ENCODE data around the gene MDM1.

The MDM1 gene

DNA sequence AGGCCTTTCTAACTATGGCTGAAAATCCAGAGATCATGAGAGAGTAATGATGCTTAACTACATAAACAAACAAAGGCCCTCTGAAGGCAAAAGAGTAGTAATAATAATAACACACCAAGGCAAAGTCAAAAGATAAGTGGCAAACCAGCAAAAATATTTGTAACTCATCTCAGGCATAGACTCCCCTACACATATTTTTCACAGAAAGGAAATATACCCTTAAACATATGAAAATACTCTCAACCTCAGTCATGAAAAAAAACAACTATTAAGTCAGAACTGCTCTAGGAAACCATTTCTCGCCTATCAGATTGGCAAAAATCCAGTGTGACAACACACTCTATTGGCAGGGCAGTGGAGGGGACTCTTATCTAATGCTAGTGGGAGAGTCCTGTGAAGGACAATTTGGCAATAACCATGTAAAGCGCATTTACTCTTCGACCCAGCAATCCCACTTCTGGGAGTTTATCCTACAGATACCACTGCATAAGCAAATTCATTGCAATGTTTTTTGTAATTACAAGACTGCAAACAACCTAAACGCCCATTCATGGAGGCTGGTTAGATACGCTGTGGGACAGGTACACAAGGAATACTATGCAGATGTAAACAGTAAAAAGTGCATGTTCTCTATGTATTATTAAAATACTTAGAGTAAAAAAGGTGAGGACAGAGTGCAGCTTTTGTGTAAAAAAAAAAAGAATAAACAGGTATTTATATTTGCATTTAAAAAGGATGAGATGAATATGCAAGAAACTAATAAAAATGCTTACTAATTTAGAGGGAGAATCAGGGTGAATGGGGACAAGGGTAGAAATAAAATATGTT is 52.7 kb downstream of the MDM1 start (continued):
- TF ChIP-seq, protein P1, sequence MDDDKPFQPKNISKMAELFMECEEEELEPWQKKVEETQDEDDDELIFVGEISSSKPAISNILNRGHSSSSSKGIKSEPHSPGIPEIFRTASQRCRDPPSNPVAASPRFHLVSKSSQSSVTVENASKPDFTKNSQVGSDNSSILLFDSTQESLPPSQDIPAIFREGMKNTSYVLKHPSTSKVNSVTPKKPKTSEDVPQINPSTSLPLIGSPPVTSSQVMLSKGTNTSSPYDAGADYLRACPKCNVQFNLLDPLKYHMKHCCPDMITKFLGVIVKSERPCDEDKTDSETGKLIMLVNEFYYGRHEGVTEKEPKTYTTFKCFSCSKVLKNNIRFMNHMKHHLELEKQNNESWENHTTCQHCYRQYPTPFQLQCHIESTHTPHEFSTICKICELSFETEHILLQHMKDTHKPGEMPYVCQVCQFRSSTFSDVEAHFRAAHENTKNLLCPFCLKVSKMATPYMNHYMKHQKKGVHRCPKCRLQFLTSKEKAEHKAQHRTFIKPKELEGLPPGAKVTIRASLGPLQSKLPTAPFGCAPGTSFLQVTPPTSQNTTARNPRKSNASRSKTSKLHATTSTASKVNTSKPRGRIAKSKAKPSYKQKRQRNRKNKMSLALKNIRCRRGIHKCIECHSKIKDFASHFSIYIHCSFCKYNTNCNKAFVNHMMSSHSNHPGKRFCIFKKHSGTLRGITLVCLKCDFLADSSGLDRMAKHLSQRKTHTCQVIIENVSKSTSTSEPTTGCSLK (tag by site-specific recombination; IDR thresholded peaks at IDR 0.05) = no peak
- TF ChIP-seq ZNF169 (tag by site-specific recombination; IDR thresholded peaks at IDR 0.05) = no peak
- TF ChIP-seq ZNF354C (tag by site-specific recombination; IDR thresholded peaks at IDR 0.05; ENCODE audit: borderline replicate concordance, low read depth) = no peak
- TF ChIP-seq, protein P2, sequence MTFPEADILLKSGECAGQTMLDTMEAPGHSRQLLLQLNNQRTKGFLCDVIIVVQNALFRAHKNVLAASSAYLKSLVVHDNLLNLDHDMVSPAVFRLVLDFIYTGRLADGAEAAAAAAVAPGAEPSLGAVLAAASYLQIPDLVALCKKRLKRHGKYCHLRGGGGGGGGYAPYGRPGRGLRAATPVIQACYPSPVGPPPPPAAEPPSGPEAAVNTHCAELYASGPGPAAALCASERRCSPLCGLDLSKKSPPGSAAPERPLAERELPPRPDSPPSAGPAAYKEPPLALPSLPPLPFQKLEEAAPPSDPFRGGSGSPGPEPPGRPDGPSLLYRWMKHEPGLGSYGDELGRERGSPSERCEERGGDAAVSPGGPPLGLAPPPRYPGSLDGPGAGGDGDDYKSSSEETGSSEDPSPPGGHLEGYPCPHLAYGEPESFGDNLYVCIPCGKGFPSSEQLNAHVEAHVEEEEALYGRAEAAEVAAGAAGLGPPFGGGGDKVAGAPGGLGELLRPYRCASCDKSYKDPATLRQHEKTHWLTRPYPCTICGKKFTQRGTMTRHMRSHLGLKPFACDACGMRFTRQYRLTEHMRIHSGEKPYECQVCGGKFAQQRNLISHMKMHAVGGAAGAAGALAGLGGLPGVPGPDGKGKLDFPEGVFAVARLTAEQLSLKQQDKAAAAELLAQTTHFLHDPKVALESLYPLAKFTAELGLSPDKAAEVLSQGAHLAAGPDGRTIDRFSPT (tag by site-specific recombination; IDR thresholded peaks at IDR 0.05) = no peak
- TF ChIP-seq, protein P3, sequence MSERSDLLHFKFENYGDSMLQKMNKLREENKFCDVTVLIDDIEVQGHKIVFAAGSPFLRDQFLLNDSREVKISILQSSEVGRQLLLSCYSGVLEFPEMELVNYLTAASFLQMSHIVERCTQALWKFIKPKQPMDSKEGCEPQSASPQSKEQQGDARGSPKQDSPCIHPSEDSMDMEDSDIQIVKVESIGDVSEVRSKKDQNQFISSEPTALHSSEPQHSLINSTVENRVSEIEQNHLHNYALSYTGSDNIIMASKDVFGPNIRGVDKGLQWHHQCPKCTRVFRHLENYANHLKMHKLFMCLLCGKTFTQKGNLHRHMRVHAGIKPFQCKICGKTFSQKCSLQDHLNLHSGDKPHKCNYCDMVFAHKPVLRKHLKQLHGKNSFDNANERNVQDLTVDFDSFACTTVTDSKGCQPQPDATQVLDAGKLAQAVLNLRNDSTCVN (tag by site-specific recombination; optimal IDR thresholded peaks at IDR 0.05) = no peak
- TF ChIP-seq OSR2 (tag by site-specific recombination; IDR thresholded peaks at IDR 0.05) = peak; percentile 69
- TF ChIP-seq, protein P4, sequence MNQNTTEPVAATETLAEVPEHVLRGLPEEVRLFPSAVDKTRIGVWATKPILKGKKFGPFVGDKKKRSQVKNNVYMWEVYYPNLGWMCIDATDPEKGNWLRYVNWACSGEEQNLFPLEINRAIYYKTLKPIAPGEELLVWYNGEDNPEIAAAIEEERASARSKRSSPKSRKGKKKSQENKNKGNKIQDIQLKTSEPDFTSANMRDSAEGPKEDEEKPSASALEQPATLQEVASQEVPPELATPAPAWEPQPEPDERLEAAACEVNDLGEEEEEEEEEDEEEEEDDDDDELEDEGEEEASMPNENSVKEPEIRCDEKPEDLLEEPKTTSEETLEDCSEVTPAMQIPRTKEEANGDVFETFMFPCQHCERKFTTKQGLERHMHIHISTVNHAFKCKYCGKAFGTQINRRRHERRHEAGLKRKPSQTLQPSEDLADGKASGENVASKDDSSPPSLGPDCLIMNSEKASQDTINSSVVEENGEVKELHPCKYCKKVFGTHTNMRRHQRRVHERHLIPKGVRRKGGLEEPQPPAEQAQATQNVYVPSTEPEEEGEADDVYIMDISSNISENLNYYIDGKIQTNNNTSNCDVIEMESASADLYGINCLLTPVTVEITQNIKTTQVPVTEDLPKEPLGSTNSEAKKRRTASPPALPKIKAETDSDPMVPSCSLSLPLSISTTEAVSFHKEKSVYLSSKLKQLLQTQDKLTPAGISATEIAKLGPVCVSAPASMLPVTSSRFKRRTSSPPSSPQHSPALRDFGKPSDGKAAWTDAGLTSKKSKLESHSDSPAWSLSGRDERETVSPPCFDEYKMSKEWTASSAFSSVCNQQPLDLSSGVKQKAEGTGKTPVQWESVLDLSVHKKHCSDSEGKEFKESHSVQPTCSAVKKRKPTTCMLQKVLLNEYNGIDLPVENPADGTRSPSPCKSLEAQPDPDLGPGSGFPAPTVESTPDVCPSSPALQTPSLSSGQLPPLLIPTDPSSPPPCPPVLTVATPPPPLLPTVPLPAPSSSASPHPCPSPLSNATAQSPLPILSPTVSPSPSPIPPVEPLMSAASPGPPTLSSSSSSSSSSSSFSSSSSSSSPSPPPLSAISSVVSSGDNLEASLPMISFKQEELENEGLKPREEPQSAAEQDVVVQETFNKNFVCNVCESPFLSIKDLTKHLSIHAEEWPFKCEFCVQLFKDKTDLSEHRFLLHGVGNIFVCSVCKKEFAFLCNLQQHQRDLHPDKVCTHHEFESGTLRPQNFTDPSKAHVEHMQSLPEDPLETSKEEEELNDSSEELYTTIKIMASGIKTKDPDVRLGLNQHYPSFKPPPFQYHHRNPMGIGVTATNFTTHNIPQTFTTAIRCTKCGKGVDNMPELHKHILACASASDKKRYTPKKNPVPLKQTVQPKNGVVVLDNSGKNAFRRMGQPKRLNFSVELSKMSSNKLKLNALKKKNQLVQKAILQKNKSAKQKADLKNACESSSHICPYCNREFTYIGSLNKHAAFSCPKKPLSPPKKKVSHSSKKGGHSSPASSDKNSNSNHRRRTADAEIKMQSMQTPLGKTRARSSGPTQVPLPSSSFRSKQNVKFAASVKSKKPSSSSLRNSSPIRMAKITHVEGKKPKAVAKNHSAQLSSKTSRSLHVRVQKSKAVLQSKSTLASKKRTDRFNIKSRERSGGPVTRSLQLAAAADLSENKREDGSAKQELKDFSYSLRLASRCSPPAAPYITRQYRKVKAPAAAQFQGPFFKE (tag by site-specific recombination; IDR thresholded peaks at IDR 0.05; ENCODE audit: borderline replicate concordance) = no peak
- no peak for TF ChIP-seq ZNF416 (tag by site-specific recombination; IDR thresholded peaks at IDR 0.05)
- TF ChIP-seq HOXC10 (CRISPR knock-in tag; IDR thresholded peaks at IDR 0.05) = no peak
- TF ChIP-seq, protein P5, sequence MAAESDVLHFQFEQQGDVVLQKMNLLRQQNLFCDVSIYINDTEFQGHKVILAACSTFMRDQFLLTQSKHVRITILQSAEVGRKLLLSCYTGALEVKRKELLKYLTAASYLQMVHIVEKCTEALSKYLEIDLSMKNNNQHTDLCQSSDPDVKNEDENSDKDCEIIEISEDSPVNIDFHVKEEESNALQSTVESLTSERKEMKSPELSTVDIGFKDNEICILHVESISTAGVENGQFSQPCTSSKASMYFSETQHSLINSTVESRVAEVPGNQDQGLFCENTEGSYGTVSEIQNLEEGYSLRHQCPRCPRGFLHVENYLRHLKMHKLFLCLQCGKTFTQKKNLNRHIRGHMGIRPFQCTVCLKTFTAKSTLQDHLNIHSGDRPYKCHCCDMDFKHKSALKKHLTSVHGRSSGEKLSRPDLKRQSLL (tag by site-specific recombination; IDR thresholded peaks at IDR 0.05) = no peak
- TF ChIP-seq BCL11A (tag by site-specific recombination; IDR thresholded peaks at IDR 0.05; ENCODE audit: low read depth) = no peak
- TF ChIP-seq, protein P6, sequence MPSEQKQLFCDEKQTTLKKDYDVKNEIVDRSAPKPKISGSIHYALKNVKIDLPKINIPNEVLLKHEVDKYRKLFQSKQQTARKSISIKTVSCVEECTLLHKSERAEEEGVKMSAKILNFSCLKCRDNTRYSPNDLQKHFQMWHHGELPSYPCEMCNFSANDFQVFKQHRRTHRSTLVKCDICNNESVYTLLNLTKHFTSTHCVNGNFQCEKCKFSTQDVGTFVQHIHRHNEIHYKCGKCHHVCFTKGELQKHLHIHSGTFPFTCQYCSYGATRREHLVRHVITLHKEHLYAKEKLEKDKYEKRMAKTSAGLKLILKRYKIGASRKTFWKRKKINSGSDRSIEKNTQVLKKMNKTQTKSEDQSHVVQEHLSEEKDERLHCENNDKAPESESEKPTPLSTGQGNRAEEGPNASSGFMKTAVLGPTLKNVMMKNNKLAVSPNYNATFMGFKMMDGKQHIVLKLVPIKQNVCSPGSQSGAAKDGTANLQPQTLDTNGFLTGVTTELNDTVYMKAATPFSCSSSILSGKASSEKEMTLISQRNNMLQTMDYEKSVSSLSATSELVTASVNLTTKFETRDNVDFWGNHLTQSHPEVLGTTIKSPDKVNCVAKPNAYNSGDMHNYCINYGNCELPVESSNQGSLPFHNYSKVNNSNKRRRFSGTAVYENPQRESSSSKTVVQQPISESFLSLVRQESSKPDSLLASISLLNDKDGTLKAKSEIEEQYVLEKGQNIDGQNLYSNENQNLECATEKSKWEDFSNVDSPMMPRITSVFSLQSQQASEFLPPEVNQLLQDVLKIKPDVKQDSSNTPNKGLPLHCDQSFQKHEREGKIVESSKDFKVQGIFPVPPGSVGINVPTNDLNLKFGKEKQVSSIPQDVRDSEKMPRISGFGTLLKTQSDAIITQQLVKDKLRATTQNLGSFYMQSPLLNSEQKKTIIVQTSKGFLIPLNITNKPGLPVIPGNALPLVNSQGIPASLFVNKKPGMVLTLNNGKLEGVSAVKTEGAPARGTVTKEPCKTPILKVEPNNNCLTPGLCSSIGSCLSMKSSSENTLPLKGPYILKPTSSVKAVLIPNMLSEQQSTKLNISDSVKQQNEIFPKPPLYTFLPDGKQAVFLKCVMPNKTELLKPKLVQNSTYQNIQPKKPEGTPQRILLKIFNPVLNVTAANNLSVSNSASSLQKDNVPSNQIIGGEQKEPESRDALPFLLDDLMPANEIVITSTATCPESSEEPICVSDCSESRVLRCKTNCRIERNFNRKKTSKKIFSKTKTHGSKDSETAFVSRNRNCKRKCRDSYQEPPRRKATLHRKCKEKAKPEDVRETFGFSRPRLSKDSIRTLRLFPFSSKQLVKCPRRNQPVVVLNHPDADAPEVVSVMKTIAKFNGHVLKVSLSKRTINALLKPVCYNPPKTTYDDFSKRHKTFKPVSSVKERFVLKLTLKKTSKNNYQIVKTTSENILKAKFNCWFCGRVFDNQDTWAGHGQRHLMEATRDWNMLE (tag by site-specific recombination; conservative IDR thresholded peaks at IDR 0.05; ENCODE audit: low read depth) = no peak
- TF ChIP-seq GLI2 (tag by site-specific recombination; IDR thresholded peaks at IDR 0.05; ENCODE audit: borderline replicate concordance, low read depth) = no peak
- TF ChIP-seq, protein P7, sequence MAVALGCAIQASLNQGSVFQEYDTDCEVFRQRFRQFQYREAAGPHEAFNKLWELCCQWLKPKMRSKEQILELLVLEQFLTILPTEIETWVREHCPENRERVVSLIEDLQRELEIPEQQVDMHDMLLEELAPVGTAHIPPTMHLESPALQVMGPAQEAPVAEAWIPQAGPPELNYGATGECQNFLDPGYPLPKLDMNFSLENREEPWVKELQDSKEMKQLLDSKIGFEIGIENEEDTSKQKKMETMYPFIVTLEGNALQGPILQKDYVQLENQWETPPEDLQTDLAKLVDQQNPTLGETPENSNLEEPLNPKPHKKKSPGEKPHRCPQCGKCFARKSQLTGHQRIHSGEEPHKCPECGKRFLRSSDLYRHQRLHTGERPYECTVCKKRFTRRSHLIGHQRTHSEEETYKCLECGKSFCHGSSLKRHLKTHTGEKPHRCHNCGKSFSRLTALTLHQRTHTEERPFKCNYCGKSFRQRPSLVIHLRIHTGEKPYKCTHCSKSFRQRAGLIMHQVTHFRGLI (tag by site-specific recombination; IDR thresholded peaks at IDR 0.05) = no peak
- TF ChIP-seq, protein P8, sequence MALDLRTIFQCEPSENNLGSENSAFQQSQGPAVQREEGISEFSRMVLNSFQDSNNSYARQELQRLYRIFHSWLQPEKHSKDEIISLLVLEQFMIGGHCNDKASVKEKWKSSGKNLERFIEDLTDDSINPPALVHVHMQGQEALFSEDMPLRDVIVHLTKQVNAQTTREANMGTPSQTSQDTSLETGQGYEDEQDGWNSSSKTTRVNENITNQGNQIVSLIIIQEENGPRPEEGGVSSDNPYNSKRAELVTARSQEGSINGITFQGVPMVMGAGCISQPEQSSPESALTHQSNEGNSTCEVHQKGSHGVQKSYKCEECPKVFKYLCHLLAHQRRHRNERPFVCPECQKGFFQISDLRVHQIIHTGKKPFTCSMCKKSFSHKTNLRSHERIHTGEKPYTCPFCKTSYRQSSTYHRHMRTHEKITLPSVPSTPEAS (tag by site-specific recombination; IDR thresholded peaks at IDR 0.05) = no peak
- peak; percentile 48 for TF ChIP-seq ZBTB17 (tag by site-specific recombination; IDR thresholded peaks at IDR 0.05)

All from HEK293 (cell line).